WTC11 (cell line): ENCODE data around the gene MERTK. TPM values are rescaled to one million over a fixed set of nuclear protein-coding genes. Genes with fewer than 3 reads are reported as not detected.

ENCODE experiments used
- CDX4 ChIP-seq: fragments of 250-450 bp; sonication (Bioruptor Pico); IDR thresholded peaks from 2 replicates; pipeline ENCODE4 v1.9.0; 2021; ENCODE audit warnings: moderate library complexity, mild to moderate bottlenecking, inconsistent platforms, borderline replicate concordance
- E2F1 ChIP-seq: sonication (generic); formaldehyde crosslinking; IDR thresholded peaks from 2 replicates; pipeline ENCODE4 v1.8.0; 2022; ENCODE audit warnings: mild to moderate bottlenecking, missing genetic modification reagents
- E2F5 ChIP-seq: sonication (generic); formaldehyde crosslinking; IDR thresholded peaks from 2 replicates; pipeline ENCODE4 v1.8.1; 2022; ENCODE audit warnings: mild to moderate bottlenecking, moderate library complexity, missing genetic modification reagents
- ERG ChIP-seq: fragments of 250-450 bp; sonication (Bioruptor Pico); IDR thresholded peaks from 2 replicates; pipeline ENCODE4 v1.8.0; 2021; ENCODE audit warnings: mild to moderate bottlenecking
- ETV6 ChIP-seq: sonication (generic); formaldehyde crosslinking; IDR thresholded peaks from 2 replicates; pipeline ENCODE4 v1.8.1; 2022; ENCODE audit warnings: mild to moderate bottlenecking, missing genetic modification reagents
- GRHL2 ChIP-seq: fragments of 250-450 bp; sonication (Bioruptor Pico); IDR thresholded peaks from 2 replicates; pipeline ENCODE4 v1.8.0; 2022; ENCODE audit warnings: mild to moderate bottlenecking, moderate library complexity; ENCODE audit not compliant: insufficient replicate concordance, severe bottlenecking
- MAX ChIP-seq: sonication (generic); formaldehyde crosslinking; IDR thresholded peaks from 2 replicates; pipeline ENCODE4 v1.8.0; 2022; ENCODE audit warnings: mild to moderate bottlenecking, missing genetic modification reagents
- MXD4 ChIP-seq: fragments of 250-450 bp; sonication (Bioruptor Pico); IDR thresholded peaks from 2 replicates; pipeline ENCODE4 v1.8.0; 2021; ENCODE audit warnings: mild to moderate bottlenecking, moderate library complexity, borderline replicate concordance
- MYBL2 ChIP-seq: sonication (generic); formaldehyde crosslinking; IDR thresholded peaks from 2 replicates; pipeline ENCODE4 v1.8.1; 2023; ENCODE audit warnings: mild to moderate bottlenecking, moderate library complexity, missing genetic modification reagents
- NR1H2 ChIP-seq: sonication (generic); formaldehyde crosslinking; IDR thresholded peaks from 2 replicates; pipeline ENCODE4 v1.9.0; 2021; ENCODE audit warnings: mild to moderate bottlenecking, moderate library complexity, missing genetic modification reagents
- NR2C2 ChIP-seq: sonication (generic); formaldehyde crosslinking; IDR thresholded peaks from 2 replicates; pipeline ENCODE4 v1.8.0; 2022; ENCODE audit warnings: mild to moderate bottlenecking, missing genetic modification reagents
- PRDM15 ChIP-seq: sonication (generic); formaldehyde crosslinking; IDR thresholded peaks from 2 replicates; pipeline ENCODE4 v1.8.0; 2022; ENCODE audit warnings: missing genetic modification reagents
- SMAD3 ChIP-seq: sonication (generic); formaldehyde crosslinking; IDR thresholded peaks from 2 replicates; pipeline ENCODE4 v1.8.0; 2022; ENCODE audit warnings: missing genetic modification reagents, mild to moderate bottlenecking, borderline replicate concordance
- STAT6 ChIP-seq: sonication (generic); formaldehyde crosslinking; conservative IDR thresholded peaks from 2 replicates; pipeline ENCODE4 v1.8.1; 2023; ENCODE audit warnings: mild to moderate bottlenecking, low read depth, missing genetic modification reagents, moderate library complexity
- TCF7 ChIP-seq: sonication (generic); formaldehyde crosslinking; IDR thresholded peaks from 2 replicates; pipeline ENCODE4 v1.8.0; 2022; ENCODE audit warnings: mild to moderate bottlenecking, low read depth, missing genetic modification reagents, moderate library complexity
- TEAD4 ChIP-seq: sonication (generic); formaldehyde crosslinking; IDR thresholded peaks from 2 replicates; pipeline ENCODE4 v1.8.0; 2022; ENCODE audit warnings: mild to moderate bottlenecking, missing genetic modification reagents
- ZNF138 ChIP-seq: sonication (generic); formaldehyde crosslinking; conservative IDR thresholded peaks from 2 replicates; pipeline ENCODE4 v1.8.1; 2022; ENCODE audit warnings: mild to moderate bottlenecking, moderate library complexity, missing genetic modification reagents
- ZNF232 ChIP-seq: sonication (generic); formaldehyde crosslinking; IDR thresholded peaks from 2 replicates; pipeline ENCODE4 v1.8.0; 2022; ENCODE audit warnings: mild to moderate bottlenecking, missing genetic modification reagents
- ZNF317 ChIP-seq: sonication (generic); formaldehyde crosslinking; IDR thresholded peaks from 2 replicates; pipeline ENCODE4 v1.8.1; 2023; ENCODE audit warnings: low read depth, mild to moderate bottlenecking, moderate library complexity, missing genetic modification reagents, borderline replicate concordance
- ZNF416 ChIP-seq: fragments of 250-450 bp; sonication (Bioruptor Pico); IDR thresholded peaks from 2 replicates; pipeline ENCODE4 v1.9.0; 2021; ENCODE audit warnings: mild to moderate bottlenecking, inconsistent platforms
- ZNF423 ChIP-seq: fragments of 250-450 bp; sonication (Bioruptor Pico); IDR thresholded peaks from 2 replicates; pipeline ENCODE4 v2.1.2; 2022; ENCODE audit warnings: mild to moderate bottlenecking, moderate library complexity
- ZNF425 ChIP-seq: fragments of 250-450 bp; sonication (Bioruptor Pico); conservative IDR thresholded peaks from 2 replicates; pipeline ENCODE4 v1.9.0; 2021; ENCODE audit warnings: mild to moderate bottlenecking
- total RNA-seq: library from RNA; stranded (reverse); gene quantifications from 3 replicates; pipeline ENCODE4 v1.2.3, GENCODE V29; 2021

Gene MERTK
- total RNA-seq, 1 experiment from 2014 or later: 6.9 TPM

- TF ChIP-seq PRDM15 (CRISPR knock-in tag) (peak; percentile 26; the same call in 1 of the 2 replicates), CDX4 (CRISPR knock-in tag) (0 out of 2 replicates have a peak, but pooled peaks have one; percentile 61), STAT6 (CRISPR knock-in tag) (no peak), MYBL2 (no peak), TCF7 (CRISPR knock-in tag) (no peak), ZNF423 (CRISPR knock-in tag) (no peak), GRHL2 (CRISPR knock-in tag) (no peak), E2F1 (CRISPR knock-in tag) (no peak), TEAD4 (CRISPR knock-in tag) (no peak), NR2C2 (no peak), ZNF138 (CRISPR knock-in tag) (no peak), ETV6 (CRISPR knock-in tag) (0 out of 2 replicates have a peak, but pooled peaks have one; percentile 29), ZNF232 (CRISPR knock-in tag) (peak; percentile 82; the same call in 1 of the 2 replicates), ZNF317 (CRISPR knock-in tag) (no peak), MAX (CRISPR knock-in tag) (peak; percentile 64), MXD4 (CRISPR knock-in tag) (no peak), E2F5 (CRISPR knock-in tag) (no peak; the same call in 1 of the 2 replicates), ZNF416 (no peak), NR1H2 (CRISPR knock-in tag) (no peak), ERG (CRISPR knock-in tag) (no peak), ZNF425 (CRISPR knock-in tag) (no peak), SMAD3 (CRISPR knock-in tag) (no peak)
Observed at GRCh38 chr2:112054847-112055729, 156.7 kb downstream of the MERTK start, which contains the start of gene TMEM87B (continued).
